ENCODE measurements around the gene TMEM8B. TPM values are rescaled to one million over a fixed set of nuclear protein-coding genes. Genes with fewer than 3 reads are reported as not detected.
A peak's percentile ranks its signal among the peaks of the same experiment; 100 is the strongest.

Gene TMEM8B
- total RNA-seq, 4 donors from 2014 or later: 2.2 to 8.4 (median 5.4) TPM

GRCh38 chr9:35859310-35859989 lies 30.4 kb downstream of the TMEM8B start:
- 50 to 56% methylated on average over 16 of the region's 16 CpGs for WGBS, 2 donors
- no peak for TF ChIP-seq CTCF (IDR thresholded peaks at IDR 0.05)
- TF ChIP-seq POLR2A (IDR thresholded peaks at IDR 0.05): no peak
- no peak overlapping the region for H3K4me3 ChIP-seq (ENCODE audit: low read depth, poor library complexity, severe bottlenecking)
- intact Hi-C loops (cut with DNase I; ENCODE audit: low total_unique reads): no loop called here
- peak in 1 of 2 donors; percentile 14 for DNase-seq (ENCODE audit: low spot score in 2 of 2)

- TF ChIP-seq POLR2A (IDR thresholded peaks at IDR 0.05) (no peak), CTCF (IDR thresholded peaks at IDR 0.05) (no peak)
- WGBS, 2 donors: 45 to 50% methylated on average over 3 of the region's 3 CpGs
- intact Hi-C loops (cut with DNase I; ENCODE audit: low total_unique reads): no loop called here
These were observed 30.9 kb downstream of the TMEM8B start for GRCh38 chr9:35859990-35860339.

GRCh38 chr9:35861161-35861897 lies 32.3 kb downstream of the TMEM8B start:
- peak in 1 of 2 donors; percentile 11 for DNase-seq (ENCODE audit: low spot score in 2 of 2)
- TF ChIP-seq CTCF (IDR thresholded peaks at IDR 0.05) (no peak), POLR2A (IDR thresholded peaks at IDR 0.05) (no peak)
- intact Hi-C loops (cut with DNase I; ENCODE audit: low total_unique reads): no loop called here
- no peak overlapping the region for H3K4me3 ChIP-seq (ENCODE audit: low read depth, poor library complexity, severe bottlenecking)
- WGBS, 2 donors: 64 to 70% methylated on average over 12 of the region's 12 CpGs

More at GRCh38 chr9:35859990-35860339, 30.9 kb downstream of the TMEM8B start:
- DNase-seq (ENCODE audit: low spot score in 2 of 2): peak in 1 of 2 donors; percentile 9
- H3K4me3 ChIP-seq (ENCODE audit: low read depth, poor library complexity, severe bottlenecking): no peak overlapping the region

- H3K4me3 ChIP-seq (ENCODE audit: low read depth, poor library complexity, severe bottlenecking): no peak overlapping the region
- TF ChIP-seq POLR2A (IDR thresholded peaks at IDR 0.05) (no peak), CTCF (IDR thresholded peaks at IDR 0.05) (no peak)
- intact Hi-C loops (cut with DNase I; ENCODE audit: low total_unique reads): no loop called here
- DNase-seq (ENCODE audit: low spot score in 2 of 2): peak in 1 of 2 donors; percentile 4
- 77 to 84% methylated on average over 4 of the region's 4 CpGs for WGBS, 2 donors
These were observed 33.3 kb downstream of the TMEM8B start for GRCh38 chr9:35862328-35862727.

- H3K4me3 ChIP-seq (ENCODE audit: low read depth, poor library complexity, severe bottlenecking): no peak overlapping the region
- DNase-seq (ENCODE audit: low spot score in 2 of 2): peak in 1 of 2 donors; percentile 3
- intact Hi-C loops (cut with DNase I; ENCODE audit: low total_unique reads): no loop called here
- 71 to 75% methylated on average over 8 of the region's 8 CpGs for WGBS, 2 donors
- TF ChIP-seq POLR2A (IDR thresholded peaks at IDR 0.05): no peak
- TF ChIP-seq CTCF (IDR thresholded peaks at IDR 0.05): no peak
These were observed 34.6 kb downstream of the TMEM8B start for GRCh38 chr9:35863583-35863982.

All from lower leg skin (tissue), 4 donors.